ENCODE measurements around the gene SKAP2. TPM values are rescaled to one million over a fixed set of nuclear protein-coding genes. Genes with fewer than 3 reads are reported as not detected.

The SKAP2 gene
- total RNA-seq, 4 donors from 2014 or later: 13.2 to 18.2 (median 15.0) TPM

- TF ChIP-seq CTCF (IDR thresholded peaks at IDR 0.05) (no peak), POLR2A (IDR thresholded peaks at IDR 0.05) (no peak)
- no peak for DNase-seq (ENCODE audit: low spot score in 2 of 2)
- WGBS, 2 donors: 38 to 48% methylated on average over 2 of the region's 2 CpGs
- intact Hi-C loops (cut with DNase I; ENCODE audit: low total_unique reads): no loop called here
- no peak overlapping the region for H3K4me3 ChIP-seq (ENCODE audit: low read depth, poor library complexity, severe bottlenecking)
Measured at GRCh38 chr7:26705567-26705966, 158.8 kb downstream of the SKAP2 start.

- no peak for DNase-seq (ENCODE audit: low spot score in 2 of 2)
- 74 to 85% methylated on average over 2 of the region's 2 CpGs for WGBS, 2 donors
- intact Hi-C loops (cut with DNase I; ENCODE audit: low total_unique reads): no loop called here
- TF ChIP-seq POLR2A (IDR thresholded peaks at IDR 0.05) (no peak), CTCF (IDR thresholded peaks at IDR 0.05) (no peak)
- H3K4me3 ChIP-seq (ENCODE audit: low read depth, poor library complexity, severe bottlenecking): no peak overlapping the region
Measured at GRCh38 chr7:26704786-26705185, 159.6 kb downstream of the SKAP2 start.

- DNase-seq (ENCODE audit: low spot score in 2 of 2): no peak
- intact Hi-C loops (cut with DNase I; ENCODE audit: low total_unique reads): no loop called here
- WGBS, 2 donors: 75 to 76% methylated on average over 1 of the region's 1 CpG
- no peak for TF ChIP-seq POLR2A (IDR thresholded peaks at IDR 0.05)
- no peak for TF ChIP-seq CTCF (IDR thresholded peaks at IDR 0.05)
- H3K4me3 ChIP-seq (ENCODE audit: low read depth, poor library complexity, severe bottlenecking): no peak overlapping the region
Measured at GRCh38 chr7:26704036-26704435, 160.4 kb downstream of the SKAP2 start.

GRCh38 chr7:26700893-26701292 lies 163.5 kb downstream of the SKAP2 start:
- DNase-seq (ENCODE audit: low spot score in 2 of 2): no peak
- no peak overlapping the region for H3K4me3 ChIP-seq (ENCODE audit: low read depth, poor library complexity, severe bottlenecking)
- intact Hi-C loops (cut with DNase I; ENCODE audit: low total_unique reads): no loop called here
- TF ChIP-seq POLR2A (IDR thresholded peaks at IDR 0.05) (no peak), CTCF (IDR thresholded peaks at IDR 0.05) (no peak)

- no peak for TF ChIP-seq POLR2A (IDR thresholded peaks at IDR 0.05)
- TF ChIP-seq CTCF (IDR thresholded peaks at IDR 0.05): no peak
- intact Hi-C loops (cut with DNase I; ENCODE audit: low total_unique reads): no loop called here
- DNase-seq (ENCODE audit: low spot score in 2 of 2): no peak
- 95 to 98% methylated on average over 5 of the region's 5 CpGs for WGBS, 2 donors
- H3K4me3 ChIP-seq (ENCODE audit: low read depth, poor library complexity, severe bottlenecking): no peak overlapping the region
Measured at GRCh38 chr7:26700386-26700785, 164.0 kb downstream of the SKAP2 start.

- H3K4me3 ChIP-seq (ENCODE audit: low read depth, poor library complexity, severe bottlenecking): no peak overlapping the region
- DNase-seq (ENCODE audit: low spot score in 2 of 2): no peak
- WGBS, 2 donors: 73 to 90% methylated on average over 1 of the region's 1 CpG
- intact Hi-C loops (cut with DNase I; ENCODE audit: low total_unique reads): no loop called here
- no peak for TF ChIP-seq POLR2A (IDR thresholded peaks at IDR 0.05)
- TF ChIP-seq CTCF (IDR thresholded peaks at IDR 0.05): no peak
Measured at GRCh38 chr7:26699766-26700165, 164.6 kb downstream of the SKAP2 start.

Data from lower leg skin (tissue), 4 donors.